Gastrocnemius medialis (tissue), 4 donors: ENCODE results near the gene NLRX1.

Experiments used
- POLR2A ChIP-seq, 2 donors: fragments of 450-650 bp; IDR thresholded peaks; one replicate each; pipeline ENCODE4 v1.6.1; 2017; ENCODE audit warnings: antibody characterized with exemption in 2 of 2, mild to moderate bottlenecking in 2 of 2, moderate library complexity in 2 of 2
- TF ChIP-seq, protein P1 (sequence below), 5 experiments: fragments of 450-650 bp in 3 of 5; fragments of 200-600 bp in 2 of 5; sonication (generic) in 2 of 5; IDR thresholded peaks in 4 of 5; conservative IDR thresholded peaks in 1 of 5; 1 replicate in 4 of 5; 2 replicates in 1 of 5; pipeline ENCODE4 v1.5.1; 2016 to 2019; ENCODE audit warnings: antibody characterized with exemption in 5 of 5, mild to moderate bottlenecking in 3 of 5, moderate library complexity in 3 of 5

DNA sequence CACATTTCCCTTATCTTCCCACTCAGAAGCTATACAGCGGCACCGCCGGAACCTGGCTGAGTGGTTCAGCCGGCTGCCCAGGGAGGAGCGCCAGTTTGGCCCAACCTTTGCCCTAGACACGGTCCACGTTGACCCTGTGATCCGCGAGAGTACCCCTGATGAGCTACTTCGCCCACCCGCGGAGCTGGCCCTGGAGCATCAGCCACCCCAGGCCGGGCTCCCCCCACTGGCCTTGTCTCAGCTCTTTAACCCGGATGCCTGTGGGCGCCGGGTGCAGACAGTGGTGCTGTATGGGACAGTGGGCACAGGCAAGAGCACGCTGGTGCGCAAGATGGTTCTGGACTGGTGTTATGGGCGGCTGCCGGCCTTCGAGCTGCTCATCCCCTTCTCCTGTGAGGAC lies 4.9 kb downstream of the NLRX1 start:
- TF ChIP-seq, protein P1, sequence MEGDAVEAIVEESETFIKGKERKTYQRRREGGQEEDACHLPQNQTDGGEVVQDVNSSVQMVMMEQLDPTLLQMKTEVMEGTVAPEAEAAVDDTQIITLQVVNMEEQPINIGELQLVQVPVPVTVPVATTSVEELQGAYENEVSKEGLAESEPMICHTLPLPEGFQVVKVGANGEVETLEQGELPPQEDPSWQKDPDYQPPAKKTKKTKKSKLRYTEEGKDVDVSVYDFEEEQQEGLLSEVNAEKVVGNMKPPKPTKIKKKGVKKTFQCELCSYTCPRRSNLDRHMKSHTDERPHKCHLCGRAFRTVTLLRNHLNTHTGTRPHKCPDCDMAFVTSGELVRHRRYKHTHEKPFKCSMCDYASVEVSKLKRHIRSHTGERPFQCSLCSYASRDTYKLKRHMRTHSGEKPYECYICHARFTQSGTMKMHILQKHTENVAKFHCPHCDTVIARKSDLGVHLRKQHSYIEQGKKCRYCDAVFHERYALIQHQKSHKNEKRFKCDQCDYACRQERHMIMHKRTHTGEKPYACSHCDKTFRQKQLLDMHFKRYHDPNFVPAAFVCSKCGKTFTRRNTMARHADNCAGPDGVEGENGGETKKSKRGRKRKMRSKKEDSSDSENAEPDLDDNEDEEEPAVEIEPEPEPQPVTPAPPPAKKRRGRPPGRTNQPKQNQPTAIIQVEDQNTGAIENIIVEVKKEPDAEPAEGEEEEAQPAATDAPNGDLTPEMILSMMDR (IDR thresholded peaks at IDR 0.05 in 4 of 5, conservative IDR thresholded peaks at IDR 0.05 in 1 of 5): no peak
- TF ChIP-seq POLR2A (IDR thresholded peaks at IDR 0.05): no peak
